Thyroid gland (tissue), 4 donors: ENCODE results near the gene EPHB4.

Experiments used
- CTCF ChIP-seq, 6 experiments: fragments of 200-600 bp in 3 of 6; fragments of 450-650 bp in 3 of 6; sonication (generic) in 3 of 6; IDR thresholded peaks; one replicate each; pipeline ENCODE4 v1.5.1; 2016 to 2019; ENCODE audit warnings: antibody characterized with exemption in 6 of 6, mild to moderate bottlenecking in 2 of 6, inconsistent platforms in 1 of 6, moderate library complexity in 1 of 6
- POLR2A ChIP-seq, 2 donors: fragments of 450-650 bp; IDR thresholded peaks; one replicate each; pipeline ENCODE4 v1.6.1; 2017; ENCODE audit warnings: antibody characterized with exemption in 2 of 2, mild to moderate bottlenecking in 2 of 2, moderate library complexity in 1 of 2

DNA sequence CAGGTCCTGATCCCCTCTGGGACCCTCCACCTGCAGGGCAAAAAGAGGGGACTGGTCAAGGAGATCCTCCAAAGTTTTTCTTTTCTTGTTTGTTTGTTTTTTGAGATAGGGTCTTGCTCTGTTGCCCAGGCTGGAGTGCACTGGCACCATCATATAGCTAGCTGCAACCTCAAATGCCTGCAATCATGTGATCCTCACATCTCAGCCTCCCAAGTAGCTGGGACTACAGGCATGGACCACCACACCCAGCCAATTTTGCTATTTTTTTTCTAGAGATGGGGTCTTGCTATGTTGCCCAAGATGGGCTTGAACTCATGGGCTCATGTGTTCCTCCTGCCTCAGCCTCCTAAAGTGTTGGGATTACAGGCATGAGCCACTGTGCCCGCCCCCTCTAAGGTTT lies 41.0 kb downstream of the EPHB4 start:
- TF ChIP-seq CTCF (IDR thresholded peaks at IDR 0.05) (no peak), POLR2A (IDR thresholded peaks at IDR 0.05) (no peak)
